Right hindlimb (tissue), 1 donor: ENCODE data around the gene ECI1.

Experiments
- DNase-seq: peaks from one replicate; pipeline ENCODE4 v3.0.0-alpha.2; 2018

Gene ECI1

GRCh38 chr16:2251296-2252111 is at the start of gene ECI1:
Gene ECI1 (minus strand): TSS chr16:2251587. CDS start chr16:2251566, 21 bp downstream.
- peak; percentile 96 for DNase-seq

DNA sequence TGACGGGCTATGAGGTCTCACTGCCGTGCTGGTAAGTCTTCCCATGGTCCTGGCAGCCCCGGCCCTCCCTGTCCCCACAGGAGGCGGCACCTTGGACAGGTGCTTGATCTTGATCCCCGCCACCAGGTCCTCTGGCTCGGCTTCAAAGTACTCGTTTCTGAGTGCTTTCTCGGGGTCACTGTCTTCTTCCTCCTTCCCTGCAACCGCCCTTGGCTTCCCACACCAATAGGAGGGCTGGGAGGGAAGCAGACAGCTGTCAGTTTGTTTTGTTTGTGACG is 48.5 kb upstream of the ECI1 start:
- peak; percentile 9 for DNase-seq

DNA sequence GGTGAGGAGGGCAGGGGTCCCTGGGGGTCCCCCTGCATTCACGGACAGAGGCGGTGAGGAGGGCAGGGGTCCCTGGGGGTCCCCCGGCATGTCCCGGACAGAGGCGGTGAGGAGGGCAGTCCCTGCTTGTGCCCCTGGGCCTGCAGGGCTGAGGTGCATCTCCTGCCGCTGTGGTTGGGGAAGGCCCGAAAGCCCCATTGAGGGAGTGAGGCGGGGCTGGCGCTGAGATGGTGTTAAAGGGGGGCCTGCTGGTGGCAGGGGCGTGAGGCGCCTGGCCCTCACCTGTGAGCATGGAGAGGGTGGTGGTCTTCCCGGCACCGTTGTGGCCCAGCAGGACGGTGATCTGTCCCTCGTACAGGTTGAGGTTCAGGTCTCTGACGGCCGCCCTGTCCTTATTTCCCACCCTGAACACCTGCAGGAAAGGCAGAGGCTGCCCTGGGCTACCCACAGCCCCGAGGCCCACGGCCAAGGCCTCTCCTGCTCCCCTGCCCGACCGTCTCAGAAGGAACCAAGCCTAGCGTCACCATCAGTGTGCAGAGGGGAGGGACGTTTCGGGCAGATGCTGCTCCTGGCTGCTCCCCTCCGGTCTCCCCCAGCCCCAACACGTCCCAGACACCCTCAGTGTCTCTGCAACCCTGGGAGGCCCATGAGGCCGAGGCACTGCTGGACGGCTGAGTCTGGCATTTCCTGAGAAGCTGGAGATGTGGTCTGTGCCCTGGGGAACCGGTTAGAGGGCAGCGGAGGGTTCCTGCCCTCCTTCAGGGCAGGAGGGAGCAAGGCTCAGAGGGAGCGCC is 47.9 kb upstream of the ECI1 start:
- DNase-seq = no peak

- DNase-seq = no peak
Measured at GRCh38 chr16:2298621-2299020, 47.2 kb upstream of the ECI1 start.

DNA sequence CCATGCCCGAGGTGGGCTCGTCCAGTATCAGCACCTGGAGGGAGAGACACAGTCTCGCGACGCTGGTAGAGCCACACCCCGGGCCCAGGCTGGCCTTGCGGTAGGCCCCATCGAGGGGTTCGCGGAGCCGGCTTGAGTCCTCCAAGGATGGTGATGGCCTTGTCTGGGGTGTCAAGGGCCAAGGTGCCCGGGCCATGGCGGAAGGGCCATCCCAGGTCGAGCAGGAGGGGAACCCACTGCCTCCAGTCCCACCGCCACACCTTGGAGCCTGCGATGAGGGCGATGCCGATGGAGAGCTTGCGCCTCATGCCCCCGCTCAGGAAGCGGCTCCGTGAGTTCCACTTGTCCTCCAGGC is 46.1 kb upstream of the ECI1 start:
- no peak for DNase-seq

- DNase-seq = peak; percentile 28
Measured at GRCh38 chr16:2296661-2297505, 45.5 kb upstream of the ECI1 start.

- DNase-seq = peak; percentile 11
Measured at GRCh38 chr16:2295056-2295798, 43.8 kb upstream of the ECI1 start.

DNA sequence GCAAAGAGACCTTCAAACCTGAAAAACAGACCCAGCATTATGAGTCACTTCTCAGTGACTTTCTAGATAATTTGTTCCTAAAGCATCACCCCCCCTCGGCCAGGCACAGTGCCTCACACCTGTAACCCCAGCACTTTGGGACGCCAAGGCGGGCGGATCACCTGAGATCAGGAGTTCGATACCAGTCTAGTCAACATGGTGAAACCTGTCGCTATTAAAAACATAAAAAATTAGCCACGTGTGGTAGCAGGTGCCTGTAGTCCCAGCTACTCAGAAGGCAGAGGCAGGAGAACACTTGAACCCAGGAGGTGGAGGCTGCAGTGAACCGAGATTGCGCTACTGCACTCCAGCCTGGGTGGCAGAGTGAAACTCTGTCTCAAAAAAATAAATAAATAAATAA is 40.8 kb upstream of the ECI1 start:
- no peak for DNase-seq

DNA sequence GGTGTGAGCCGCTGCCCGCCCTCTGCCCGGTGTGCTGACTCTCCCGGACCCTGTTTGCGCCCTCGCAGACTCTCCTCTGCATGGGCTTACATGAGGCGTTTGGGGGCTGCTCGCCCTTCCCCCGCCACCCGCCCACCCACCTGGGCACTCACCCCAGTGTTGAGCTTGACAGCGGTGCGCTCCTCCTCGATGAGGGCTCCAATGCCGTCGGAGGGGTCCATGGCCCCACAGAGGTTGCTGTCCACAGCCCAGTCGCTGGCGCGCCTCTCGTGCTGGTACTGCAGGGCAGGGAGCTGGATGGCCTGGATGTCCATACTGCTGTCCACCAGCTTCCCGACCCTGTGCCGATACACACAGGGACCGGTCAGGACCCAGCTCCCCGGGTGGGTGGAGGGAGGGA is 37.9 kb upstream of the ECI1 start:
- no peak for DNase-seq

DNA sequence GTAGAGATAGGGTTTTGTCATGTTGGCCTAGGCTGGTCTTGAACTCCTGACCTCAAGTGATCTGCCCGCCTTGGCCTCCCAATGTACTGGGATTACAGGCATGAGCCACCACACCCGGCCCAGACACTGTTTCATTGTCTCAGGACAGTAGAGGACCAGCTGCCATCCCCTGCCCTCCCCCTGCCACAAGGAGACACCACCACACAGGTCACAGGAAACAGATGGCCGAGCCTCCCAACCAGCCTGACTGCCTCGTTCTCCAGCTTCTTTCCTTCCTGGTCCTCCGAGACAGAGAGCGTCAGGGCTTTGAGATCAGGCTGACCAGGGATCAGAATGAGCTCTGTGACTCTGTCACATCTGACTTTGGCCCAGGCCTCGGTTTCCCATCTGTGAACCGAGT is 37.3 kb upstream of the ECI1 start:
- DNase-seq = no peak

- DNase-seq = no peak
Measured at GRCh38 chr16:2287916-2288547, 36.6 kb upstream of the ECI1 start.

DNA sequence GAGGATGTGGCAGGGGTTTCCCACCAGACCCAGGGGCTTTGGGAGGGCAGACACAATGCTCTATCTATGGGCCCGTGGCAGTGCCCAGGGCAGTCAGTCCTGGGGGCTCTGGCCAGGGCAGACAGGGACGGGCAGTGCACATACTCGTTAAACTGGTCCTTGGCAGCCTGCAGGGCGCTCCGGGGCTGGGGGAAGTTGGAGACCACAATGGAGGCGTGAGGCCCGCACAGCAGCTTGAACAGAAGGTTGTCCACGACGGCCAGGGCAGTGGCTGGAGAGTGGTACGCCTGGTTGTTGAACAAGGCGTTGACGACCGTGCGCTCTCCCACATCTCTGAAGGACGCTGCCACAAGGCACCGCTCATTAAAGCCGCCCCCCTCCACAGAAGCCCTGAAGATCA is 35.2 kb upstream of the ECI1 start:
- peak; percentile 12 for DNase-seq

DNA sequence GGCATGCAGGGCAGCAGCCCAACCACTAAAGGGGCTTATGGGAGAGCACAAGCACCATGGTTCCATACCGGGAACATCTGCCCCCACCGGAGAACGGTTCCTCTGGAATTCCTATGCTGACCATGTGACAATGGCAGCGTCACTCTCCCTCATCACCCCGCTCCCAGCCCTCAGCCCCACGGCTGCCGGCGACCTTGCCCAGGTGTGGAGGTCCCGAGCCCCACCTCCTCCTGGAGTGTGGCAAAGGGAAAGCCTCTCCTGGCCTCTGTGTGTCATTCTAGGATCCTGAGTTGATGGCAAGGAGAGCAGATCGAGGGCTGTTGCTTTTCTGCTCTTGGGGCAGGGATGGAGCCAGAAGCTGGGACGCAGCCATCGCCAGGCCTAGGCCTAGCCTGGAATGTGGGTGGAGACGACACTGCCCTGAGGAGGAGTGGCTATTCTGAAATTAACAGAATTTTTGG is 34.4 kb upstream of the ECI1 start:
- DNase-seq = no peak

- DNase-seq = no peak
Measured at GRCh38 chr16:2284797-2285576, 33.6 kb upstream of the ECI1 start.

GRCh38 chr16:2284001-2284770 is 32.8 kb upstream of the ECI1 start:
- DNase-seq = no peak

DNA sequence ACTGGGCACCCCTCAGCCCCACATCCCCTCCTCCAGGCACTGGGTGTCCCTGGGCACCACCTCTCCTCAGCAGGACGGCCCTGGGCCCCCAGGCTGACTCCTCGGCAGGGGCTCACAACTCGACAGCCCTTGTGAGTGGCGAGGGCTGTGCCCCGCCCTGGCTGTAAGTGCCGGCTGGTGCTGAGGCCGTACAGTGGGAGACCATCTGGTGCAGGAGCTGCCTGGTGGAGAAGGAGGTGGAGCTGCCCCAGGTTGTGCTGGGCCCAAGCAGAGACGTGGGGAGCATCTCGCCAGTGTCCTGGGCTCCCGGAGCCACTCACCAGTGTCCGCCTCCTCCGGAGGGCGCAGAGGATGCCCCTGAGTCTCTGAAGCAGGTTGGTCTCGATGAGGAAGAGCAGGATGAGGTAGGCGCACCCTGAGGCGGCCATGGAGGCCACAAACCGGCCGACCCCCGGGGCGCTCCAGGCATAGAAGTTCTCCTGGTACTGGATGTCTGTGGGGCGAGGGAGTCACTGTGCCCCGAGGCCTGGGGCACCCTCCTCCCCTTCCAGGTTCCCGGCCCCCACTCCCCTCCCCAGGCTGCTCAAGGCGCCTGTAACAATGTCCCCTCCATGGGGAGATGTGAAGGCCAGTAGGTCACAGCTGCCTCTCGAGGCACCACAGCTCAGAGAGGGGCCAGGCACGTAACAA is 31.6 kb upstream of the ECI1 start:
- no peak for DNase-seq

DNA sequence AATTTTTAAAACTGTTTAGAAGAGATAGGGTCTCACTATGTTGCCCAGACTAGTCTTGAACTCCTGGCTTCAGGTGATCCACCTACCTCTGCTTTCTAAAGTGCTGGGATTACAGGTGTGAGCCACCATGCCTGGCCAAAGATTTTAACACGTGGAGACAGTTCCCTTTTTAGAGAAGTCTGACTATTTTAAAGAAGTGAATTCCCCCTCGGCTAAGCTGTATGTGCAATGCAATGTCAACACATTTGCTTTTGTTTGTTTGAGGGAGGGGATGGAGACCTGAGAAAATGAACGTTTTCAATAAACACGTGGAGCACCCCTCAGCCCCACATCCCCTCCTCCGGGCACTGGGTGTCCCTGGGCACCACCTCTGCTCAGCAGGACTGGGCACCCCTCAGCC is 30.9 kb upstream of the ECI1 start:
- no peak for DNase-seq

GRCh38 chr16:2280981-2281542 is 29.7 kb upstream of the ECI1 start:
- no peak for DNase-seq

DNA sequence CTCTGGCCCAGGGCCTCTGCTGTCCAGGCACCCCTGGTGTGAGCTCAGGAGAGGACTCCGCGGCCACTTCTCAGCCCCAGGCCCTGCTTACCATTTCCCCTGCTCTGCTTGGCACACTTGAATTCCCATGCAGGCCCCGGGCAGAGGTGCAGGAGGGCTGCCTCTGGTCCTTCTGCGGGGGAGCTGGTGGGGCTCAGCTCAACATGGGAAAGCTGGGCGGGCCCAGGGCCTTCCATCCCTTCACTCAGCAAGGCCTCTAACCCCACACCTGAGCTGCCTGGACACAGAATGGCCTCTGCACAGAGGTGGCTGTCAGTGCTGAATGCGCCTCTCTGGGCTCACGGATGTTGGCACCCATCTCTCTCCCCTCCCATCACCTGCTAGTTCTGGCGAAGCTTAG is 29.1 kb upstream of the ECI1 start:
- no peak for DNase-seq
